CD14-positive monocyte (primary cell): ENCODE measurements around the gene MACROD2. TPM values are rescaled to one million over a fixed set of nuclear protein-coding genes. Genes with fewer than 3 reads are reported as not detected.

Source experiments
- DNase-seq, 3 donors: peaks; one replicate each; pipeline ENCODE4 v3.0.0-alpha.2; 2011 to 2022
- H2AFZ ChIP-seq: 2 replicates; pipeline ENCODE4 v1.6.0; 2012; ENCODE audit warnings: mild to moderate bottlenecking, low read depth, low read length, inconsistent platforms; ENCODE audit not compliant: insufficient read depth, poor library complexity, severe bottlenecking
- H3K27ac ChIP-seq, 2 donors: 1 replicate in 1 of 2; 2 replicates in 1 of 2; pipeline ENCODE4 v1.5.1; 2012 to 2013; ENCODE audit warnings: low read length in 2 of 2, control low read depth in 1 of 2, inconsistent platforms in 1 of 2, low read depth in 1 of 2, mild to moderate bottlenecking in 1 of 2
- H3K27me3 ChIP-seq, 2 donors: one replicate each; pipeline versions ENCODE4 v1.6.0 to v1.6.1; 2011 to 2013; ENCODE audit warnings: low read length in 2 of 2; ENCODE audit not compliant: control insufficient read depth in 2 of 2, insufficient read depth in 2 of 2
- H3K36me3 ChIP-seq, 2 donors: replicated peaks in 1 of 2; 1 replicate in 1 of 2; 2 replicates in 1 of 2; pipeline versions ENCODE4 v1.5.1 to v1.6.1; 2012 to 2013; ENCODE audit warnings: low read length in 2 of 2, control low read depth in 1 of 2, inconsistent platforms in 1 of 2, mild to moderate bottlenecking in 1 of 2; ENCODE audit not compliant: insufficient read depth in 2 of 2, control insufficient read depth in 1 of 2
- H3K4me1 ChIP-seq, 2 donors: 1 replicate in 1 of 2; 2 replicates in 1 of 2; pipeline versions ENCODE4 v1.5.1 to v1.6.1; 2012 to 2013; ENCODE audit warnings: low read length in 2 of 2, control low read depth in 1 of 2, inconsistent platforms in 1 of 2, mild to moderate bottlenecking in 1 of 2, moderate library complexity in 1 of 2; ENCODE audit not compliant: insufficient read depth in 2 of 2, control insufficient read depth in 1 of 2
- H3K4me2 ChIP-seq: replicated peaks from 2 replicates; pipeline ENCODE3; 2012; ENCODE audit warnings: low read length, moderate library complexity, mild to moderate bottlenecking; ENCODE audit not compliant: poor library complexity, severe bottlenecking; ENCODE audit errors: extremely low read depth
- H3K4me3 ChIP-seq, 3 experiments: fragments of 200-600 bp in 1 of 3; sonication (generic) in 1 of 3; replicated peaks in 1 of 3; 1 replicate in 2 of 3; 2 replicates in 1 of 3; pipeline ENCODE4 v1.5.1; 2011 to 2013; ENCODE audit warnings: low read length in 3 of 3, mild to moderate bottlenecking in 3 of 3, control low read depth in 2 of 3, low read depth in 2 of 3, inconsistent platforms in 1 of 3, moderate library complexity in 1 of 3
- H3K79me2 ChIP-seq: 2 replicates; pipeline ENCODE4 v1.6.0; 2012; ENCODE audit warnings: mild to moderate bottlenecking, control low read depth, inconsistent platforms, low read length, moderate library complexity; ENCODE audit not compliant: insufficient read depth
- H3K9ac ChIP-seq: 2 replicates; pipeline ENCODE4 v1.6.0; 2017; ENCODE audit warnings: low read length, mild to moderate bottlenecking; ENCODE audit not compliant: insufficient read depth, poor library complexity, severe bottlenecking
- H3K9me3 ChIP-seq, 2 donors: replicated peaks in 1 of 2; 1 replicate in 1 of 2; 2 replicates in 1 of 2; pipeline versions ENCODE4 v1.5.1 to v1.6.1; 2012 to 2013; ENCODE audit warnings: low read length in 2 of 2, control low read depth in 1 of 2; ENCODE audit not compliant: control insufficient read depth in 1 of 2, insufficient read depth in 1 of 2
- H4K20me1 ChIP-seq: 2 replicates; pipeline ENCODE4 v1.6.0; 2012; ENCODE audit warnings: mild to moderate bottlenecking, low read length, control low read depth, moderate library complexity; ENCODE audit not compliant: insufficient read depth
- H3K27ac Mint-ChIP-seq, 7 donors: one replicate each; pipeline ENCODE4 v1.8.0; 2020; ENCODE audit warnings: mild to moderate bottlenecking in 7 of 7, mixed read lengths in 7 of 7, moderate library complexity in 6 of 7, inconsistent platforms in 2 of 7
- H3K27me3 Mint-ChIP-seq, 3 donors: one replicate each; pipeline ENCODE4 v1.8.0; 2021 to 2022; ENCODE audit warnings: low read depth in 3 of 3, mild to moderate bottlenecking in 3 of 3, mixed read lengths in 3 of 3, moderate library complexity in 3 of 3, inconsistent platforms in 1 of 3
- H3K36me3 Mint-ChIP-seq, 2 donors: one replicate each; pipeline ENCODE4 v1.8.0; 2020; ENCODE audit warnings: mixed read lengths in 2 of 2, inconsistent platforms in 1 of 2, mild to moderate bottlenecking in 1 of 2
- H3K4me1 Mint-ChIP-seq: one replicate; pipeline ENCODE4 v1.8.0; 2020; ENCODE audit warnings: mild to moderate bottlenecking, mixed read lengths
- H3K4me3 Mint-ChIP-seq, 2 donors: one replicate each; pipeline ENCODE4 v1.8.0; 2020; ENCODE audit warnings: mild to moderate bottlenecking in 2 of 2, mixed read lengths in 2 of 2, moderate library complexity in 1 of 2
- H3K9me3 Mint-ChIP-seq, 7 donors: one replicate each; pipeline ENCODE4 v1.8.0; 2020 to 2022; ENCODE audit warnings: mixed read lengths in 7 of 7, mild to moderate bottlenecking in 6 of 7, moderate library complexity in 6 of 7, inconsistent platforms in 2 of 7
- WGBS: methylation state at CpG from one replicate; pipeline ENCODE4 v1.1.5; 2013; ENCODE audit warnings: missing lambda C conversion rate; ENCODE audit not compliant: insufficient coverage; 5-methylcytosine and 5-hydroxymethylcytosine counted together
- intact Hi-C, 2 donors: fragments of 100-400 bp; cut with micrococcal nuclease; formaldehyde crosslinking; loops; one replicate each; pipeline versions ENCODE4 v1.15.0 to v1.15.1; 2023
- polyA plus RNA-seq, 3 donors: library from polyadenylated mRNA; depleted of rRNA in 1 of 3; unstranded in 2 of 3; stranded (reverse) in 1 of 3; fragments of 300-500 nt in 2 of 3; fragments of >200 nt in 1 of 3; fragmentation: Illumina TruSeq in 2 of 3; gene quantifications; 1 replicate in 2 of 3; 2 replicates in 1 of 3; pipeline ENCODE4 v1.2.3, GENCODE V29; 2012 to 2021
- TF ChIP-seq, protein P1 (sequence below): fragments of 200-600 bp; IDR thresholded peaks from one replicate; pipeline ENCODE4 v1.8.0; 2022; ENCODE audit warnings: antibody characterized with exemption, mild to moderate bottlenecking

Gene MACROD2
- polyA plus RNA-seq, 3 donors, result 0.23 TPM; not detected in 2

DNA sequence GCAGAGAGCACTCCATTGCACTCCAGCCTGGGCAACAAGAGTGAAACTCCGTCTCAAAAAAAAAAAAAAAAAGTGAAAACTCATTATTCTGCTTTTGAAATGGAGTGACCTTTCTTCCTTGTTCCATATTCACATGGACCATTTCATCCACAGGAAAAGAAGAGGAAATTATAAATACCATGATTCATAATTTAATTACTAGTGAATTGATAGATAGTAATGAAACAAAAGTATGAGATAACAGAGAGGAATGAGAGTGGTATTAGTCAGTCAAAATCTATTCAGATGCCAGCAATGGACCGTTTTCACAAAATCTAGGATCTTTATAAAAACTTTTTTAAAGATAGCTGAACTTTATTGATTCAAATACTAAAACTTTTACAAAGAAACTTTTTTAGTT is 785.2 kb downstream of the MACROD2 start:
- no peak overlapping the region for H3K4me3 ChIP-seq
- H3K9me3 ChIP-seq, result no peaks in the 10 kb centered on the region
- no peak overlapping the region for H3K9ac ChIP-seq
- no peak overlapping the region for H3K27ac ChIP-seq
- no peaks in the 10 kb centered on the region for H3K79me2 ChIP-seq
- Mint-ChIP-seq H3K4me1 (no peaks in the 10 kb centered on the region), H3K27ac (no peak overlapping the region), H3K9me3 (peaks cover 0 to 10% (median 4%) of the 10 kb centered on the region in 7 donors), H3K27me3 (no peaks in the 10 kb centered on the region), H3K36me3 (no peaks in the 10 kb centered on the region), H3K4me3 (no peak overlapping the region)
- no peaks in the 10 kb centered on the region for H3K36me3 ChIP-seq
- DNase-seq, result no peak
- H4K20me1 ChIP-seq, result no peaks in the 10 kb centered on the region
- no peak overlapping the region for H3K4me2 ChIP-seq
- no CpG with 5 or more reads among the region's 2 CpGs for WGBS
- intact Hi-C loops, result no loop called here
- no peaks in the 10 kb centered on the region for H3K4me1 ChIP-seq
- H3K27me3 ChIP-seq, result no peaks in the 10 kb centered on the region
- TF ChIP-seq, protein P1, sequence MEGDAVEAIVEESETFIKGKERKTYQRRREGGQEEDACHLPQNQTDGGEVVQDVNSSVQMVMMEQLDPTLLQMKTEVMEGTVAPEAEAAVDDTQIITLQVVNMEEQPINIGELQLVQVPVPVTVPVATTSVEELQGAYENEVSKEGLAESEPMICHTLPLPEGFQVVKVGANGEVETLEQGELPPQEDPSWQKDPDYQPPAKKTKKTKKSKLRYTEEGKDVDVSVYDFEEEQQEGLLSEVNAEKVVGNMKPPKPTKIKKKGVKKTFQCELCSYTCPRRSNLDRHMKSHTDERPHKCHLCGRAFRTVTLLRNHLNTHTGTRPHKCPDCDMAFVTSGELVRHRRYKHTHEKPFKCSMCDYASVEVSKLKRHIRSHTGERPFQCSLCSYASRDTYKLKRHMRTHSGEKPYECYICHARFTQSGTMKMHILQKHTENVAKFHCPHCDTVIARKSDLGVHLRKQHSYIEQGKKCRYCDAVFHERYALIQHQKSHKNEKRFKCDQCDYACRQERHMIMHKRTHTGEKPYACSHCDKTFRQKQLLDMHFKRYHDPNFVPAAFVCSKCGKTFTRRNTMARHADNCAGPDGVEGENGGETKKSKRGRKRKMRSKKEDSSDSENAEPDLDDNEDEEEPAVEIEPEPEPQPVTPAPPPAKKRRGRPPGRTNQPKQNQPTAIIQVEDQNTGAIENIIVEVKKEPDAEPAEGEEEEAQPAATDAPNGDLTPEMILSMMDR, result no peak
- no peak overlapping the region for H2AFZ ChIP-seq

DNA sequence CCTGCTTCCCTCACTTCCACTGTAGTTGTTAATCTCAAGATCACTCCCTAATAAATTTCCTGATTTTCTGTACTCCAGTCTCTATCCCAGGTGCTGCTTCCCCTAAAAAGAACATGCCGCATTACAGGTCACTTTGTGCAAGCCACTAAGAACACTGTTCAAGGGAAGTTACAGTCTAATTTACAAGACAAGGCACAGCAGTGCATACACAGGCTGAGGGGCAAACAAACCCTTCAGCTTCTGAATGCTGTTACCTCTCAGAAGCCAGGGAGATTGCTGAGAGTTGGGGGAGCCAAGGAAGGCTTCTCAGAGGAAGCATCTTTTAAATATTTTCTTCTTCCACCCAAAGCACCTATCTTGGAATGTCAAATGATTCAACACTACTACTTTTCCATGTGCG is 787.4 kb downstream of the MACROD2 start:
- Mint-ChIP-seq H3K36me3 (no peaks in the 10 kb centered on the region), H3K27me3 (peaks cover 0 to 1% (median 0%) of the 10 kb centered on the region in 3 donors), H3K9me3 (peaks cover 0 to 10% (median 4%) of the 10 kb centered on the region in 7 donors), H3K4me3 (no peak overlapping the region), H3K27ac (no peak overlapping the region), H3K4me1 (no peaks in the 10 kb centered on the region)
- H4K20me1 ChIP-seq, result no peaks in the 10 kb centered on the region
- H3K4me1 ChIP-seq, result no peaks in the 10 kb centered on the region
- H3K9me3 ChIP-seq, result no peaks in the 10 kb centered on the region
- no peak overlapping the region for H3K4me3 ChIP-seq
- intact Hi-C loops, result no loop called here
- no peak overlapping the region for H3K27ac ChIP-seq
- H3K27me3 ChIP-seq, result no peaks in the 10 kb centered on the region
- no peaks in the 10 kb centered on the region for H3K36me3 ChIP-seq
- H3K4me2 ChIP-seq, result no peak overlapping the region
- no peak overlapping the region for H3K9ac ChIP-seq
- H3K79me2 ChIP-seq, result no peaks in the 10 kb centered on the region
- H2AFZ ChIP-seq, result no peak overlapping the region
- TF ChIP-seq, protein P1, result no peak
- WGBS, result 86% methylated on average over 1 of the region's 2 CpGs
- no peak for DNase-seq
